IMR-90 (cell line): Measurements from ENCODE around the gene PTPRN2. TPM values are rescaled to one million over a fixed set of nuclear protein-coding genes. Genes with fewer than 3 reads are reported as not detected.

Experiments used
- ATAC-seq: fragments of 200-7000 bp; cut with Tn5 transposase; 2 replicates; pipeline ENCODE4 v1.9.1; 2020; ENCODE audit warnings: low read depth, mild to moderate bottlenecking, moderate library complexity
- BruUV-seq: library from RNA; stranded (reverse); fragments of 400-500 nt; replicated peaks from 2 replicates; lab custom pipeline; 2021; lab: Mats Ljungman, UMichigan
- CTCF ChIA-PET: fragments of 300-600 bp; formaldehyde crosslinking; extraction: SDS; loops from one replicate; lab custom pipeline; 2021; ENCODE audit warnings: antibody characterized with exemption; lab: Yijun Ruan, JAX
- POLR2A ChIA-PET: fragments of 300-600 bp; sonication (Branson Sonifier 250); formaldehyde crosslinking; loops from one replicate; lab custom pipeline; 2022; ENCODE audit warnings: antibody characterized with exemption; ENCODE audit not compliant: unreplicated experiment; lab: Charles Lee
- DNase-seq: peaks from one replicate; pipeline ENCODE4 v3.0.0; 2013
- H2AFZ ChIP-seq: replicated peaks from 2 replicates; pipeline ENCODE3; 2013; ENCODE audit warnings: low read length, mild to moderate bottlenecking; ENCODE audit not compliant: poor library complexity
- H2AK5ac ChIP-seq: 2 replicates; pipeline ENCODE4 v1.6.1; 2013; ENCODE audit warnings: low read depth, low read length, inconsistent platforms
- H2AK9ac ChIP-seq: replicated peaks from 2 replicates; pipeline ENCODE3; 2013; ENCODE audit warnings: mild to moderate bottlenecking, low read depth, low read length, moderate library complexity; ENCODE audit not compliant: poor library complexity
- H2BK120ac ChIP-seq: 2 replicates; pipeline ENCODE4 v1.6.1; 2013; ENCODE audit warnings: low read depth, low read length, inconsistent platforms
- H2BK15ac ChIP-seq: 3 replicates; pipeline ENCODE4 v1.6.1; 2013; ENCODE audit warnings: low read depth, low read length, inconsistent platforms
- H2BK20ac ChIP-seq: 2 replicates; pipeline ENCODE4 v1.6.1; 2013; ENCODE audit warnings: low read depth, mild to moderate bottlenecking, inconsistent platforms, low read length, moderate library complexity
- H2BK5ac ChIP-seq: 2 replicates; pipeline ENCODE4 v1.6.1; 2013; ENCODE audit warnings: mild to moderate bottlenecking, low read depth, low read length, inconsistent platforms; ENCODE audit not compliant: poor library complexity, severe bottlenecking
- H3K14ac ChIP-seq: replicated peaks from 2 replicates; pipeline ENCODE4 v1.6.1; 2013; ENCODE audit warnings: low read depth, low read length, inconsistent platforms
- H3K18ac ChIP-seq: 2 replicates; pipeline ENCODE4 v1.6.1; 2013; ENCODE audit warnings: low read depth, low read length, control low read depth
- H3K23ac ChIP-seq: 2 replicates; pipeline ENCODE4 v1.6.1; 2013; ENCODE audit warnings: low read depth, low read length, inconsistent platforms
- H3K27ac ChIP-seq: 2 replicates; pipeline ENCODE4 v1.5.1; 2013; ENCODE audit warnings: mild to moderate bottlenecking, control low read depth, low read length; ENCODE audit not compliant: insufficient read depth
- H3K27me3 ChIP-seq: 2 replicates; pipeline ENCODE4 v1.6.1; 2013; ENCODE audit warnings: low read length; ENCODE audit not compliant: control insufficient read depth, insufficient read depth
- H3K36me3 ChIP-seq: 2 replicates; pipeline ENCODE4 v1.6.1; 2013; ENCODE audit warnings: low read length, mixed read lengths; ENCODE audit not compliant: control insufficient read depth, insufficient read depth
- H3K4ac ChIP-seq: 2 replicates; pipeline ENCODE4 v1.6.1; 2013; ENCODE audit warnings: low read depth, low read length, inconsistent platforms
- H3K4me1 ChIP-seq: 2 replicates; pipeline ENCODE4 v1.6.1; 2013; ENCODE audit warnings: low read length, mixed read lengths; ENCODE audit not compliant: control insufficient read depth, insufficient read depth
- H3K4me2 ChIP-seq: 2 replicates; pipeline ENCODE4 v1.6.1; 2013; ENCODE audit warnings: low read depth, mild to moderate bottlenecking, control low read depth, low read length, moderate library complexity
- H3K4me3 ChIP-seq: 2 replicates; pipeline ENCODE4 v1.5.1; 2013; ENCODE audit warnings: low read depth, mild to moderate bottlenecking, control low read depth, low read length, moderate library complexity; ENCODE audit not compliant: insufficient read depth
- H3K56ac ChIP-seq: 2 replicates; pipeline ENCODE4 v1.6.1; 2013; ENCODE audit warnings: low read length, inconsistent platforms; ENCODE audit not compliant: insufficient read depth; ENCODE audit errors: extremely low read depth
- H3K79me1 ChIP-seq, 2 experiments: 2 replicates each; pipeline ENCODE4 v1.6.1; 2013; ENCODE audit warnings: low read length in 2 of 2, inconsistent platforms in 1 of 2, low read depth in 1 of 2
- H3K9ac ChIP-seq: 2 replicates; pipeline ENCODE4 v1.6.1; 2013; ENCODE audit warnings: low read depth, low read length, control low read depth
- H3K9me1 ChIP-seq: 2 replicates; pipeline ENCODE4 v1.6.1; 2013; ENCODE audit warnings: low read length, inconsistent platforms; ENCODE audit not compliant: insufficient read depth
- H3K9me3 ChIP-seq: 2 replicates; pipeline ENCODE4 v1.6.1; 2013; ENCODE audit warnings: low read length; ENCODE audit not compliant: control insufficient read depth, insufficient read depth
- H4K20me1 ChIP-seq: 2 replicates; pipeline ENCODE4 v1.6.1; 2013; ENCODE audit warnings: low read length, inconsistent platforms; ENCODE audit not compliant: insufficient read depth
- H4K5ac ChIP-seq: 2 replicates; pipeline ENCODE4 v1.6.1; 2013; ENCODE audit warnings: mild to moderate bottlenecking, low read depth, low read length, control low read depth
- H4K8ac ChIP-seq, 2 experiments: 2 replicates each; pipeline ENCODE4 v1.6.1; 2013; ENCODE audit warnings: low read depth in 2 of 2, low read length in 2 of 2, control low read depth in 1 of 2, inconsistent platforms in 1 of 2
- H4K91ac ChIP-seq: 2 replicates; pipeline ENCODE4 v1.6.1; 2013; ENCODE audit warnings: low read depth, low read length, inconsistent platforms; ENCODE audit not compliant: insufficient read depth
- BHLHE40 ChIP-seq: fragments of 150-350 bp; IDR thresholded peaks from 2 replicates; pipeline ENCODE4 v1.6.1; 2016; ENCODE audit warnings: mild to moderate bottlenecking, low read depth, low read length
- CEBPB ChIP-seq: IDR thresholded peaks from 2 replicates; pipeline ENCODE4 v1.6.1; 2012; ENCODE audit warnings: low read depth, low read length, improper control_type of control experiment
- CHD1 ChIP-seq: IDR thresholded peaks from 2 replicates; pipeline ENCODE4 v1.6.1; 2012; ENCODE audit warnings: low read depth, low read length, improper control_type of control experiment
- ELK1 ChIP-seq: fragments of 150-350 bp; IDR thresholded peaks from 2 replicates; pipeline ENCODE4 v1.6.1; 2016; ENCODE audit warnings: low read depth, mild to moderate bottlenecking, low read length, moderate library complexity, borderline replicate concordance
- FOS ChIP-seq: fragments of 150-350 bp; IDR thresholded peaks from 2 replicates; pipeline ENCODE4 v1.6.1; 2016; ENCODE audit warnings: low read depth, low read length
- MAFK ChIP-seq: IDR thresholded peaks from 2 replicates; pipeline ENCODE4 v1.6.1; 2012; ENCODE audit warnings: low read depth, low read length, improper control_type of control experiment
- MAZ ChIP-seq: IDR thresholded peaks from 2 replicates; pipeline ENCODE4 v1.6.1; 2012; ENCODE audit warnings: low read depth, mild to moderate bottlenecking, low read length, improper control_type of control experiment, moderate library complexity, borderline replicate concordance
- MXI1 ChIP-seq: IDR thresholded peaks from 2 replicates; pipeline ENCODE4 v1.6.1; 2012; ENCODE audit warnings: low read depth, mild to moderate bottlenecking, low read length, moderate library complexity, borderline replicate concordance
- NFE2L2 ChIP-seq: fragments of 150-350 bp; IDR thresholded peaks from 2 replicates; pipeline ENCODE4 v1.6.1; 2016; ENCODE audit warnings: low read depth, mild to moderate bottlenecking, low read length
- POLR2A ChIP-seq: IDR thresholded peaks from 2 replicates; pipeline ENCODE4 v1.6.1; 2012; ENCODE audit warnings: mild to moderate bottlenecking, low read depth, low read length
- RAD21 ChIP-seq: IDR thresholded peaks from 2 replicates; pipeline ENCODE4 v1.6.1; 2012; ENCODE audit warnings: low read length, improper control_type of control experiment
- RCOR1 ChIP-seq: IDR thresholded peaks from 2 replicates; pipeline ENCODE4 v1.6.1; 2012; ENCODE audit warnings: mild to moderate bottlenecking, low read length, improper control_type of control experiment; ENCODE audit not compliant: insufficient replicate concordance
- RFX5 ChIP-seq: IDR thresholded peaks from 2 replicates; pipeline ENCODE4 v1.8.0; 2012; ENCODE audit warnings: low read depth, mild to moderate bottlenecking, low read length, moderate library complexity
- SMC3 ChIP-seq: fragments of 150-350 bp; IDR thresholded peaks from 2 replicates; pipeline ENCODE4 v1.6.1; 2016; ENCODE audit warnings: low read depth, mild to moderate bottlenecking, antibody characterized with exemption, low read length, moderate library complexity
- USF2 ChIP-seq: fragments of 150-350 bp; IDR thresholded peaks from 2 replicates; pipeline ENCODE4 v1.6.1; 2017; ENCODE audit warnings: mild to moderate bottlenecking, antibody characterized with exemption, low read length, low read depth
- WGBS, 2 experiments: methylation state at CpG; one replicate each; pipeline versions ENCODE4 v1.1.5 to v1.1.7; 2013; ENCODE audit warnings: missing lambda C conversion rate in 2 of 2; ENCODE audit not compliant: insufficient read length in 1 of 2; ENCODE audit errors: extremely low coverage in 2 of 2; 5-methylcytosine and 5-hydroxymethylcytosine counted together
- dilution Hi-C: fragments of 300-500 bp; cut with HindIII; formaldehyde crosslinking; loops from one replicate; pipeline ENCODE4 v1.14.3; 2018; ENCODE audit warnings: low sequenced_read_pairs; ENCODE audit not compliant: unreplicated experiment
- in situ Hi-C: fragments of 300-500 bp; cut with MboI; formaldehyde crosslinking; loops from 3 replicates; pipeline ENCODE4 v1.14.3; 2019; ENCODE audit warnings: low sequenced_read_pairs, inconsistent platforms, mixed read lengths
- intact Hi-C: fragments of 100-400 bp; cut with micrococcal nuclease; formaldehyde crosslinking; loops from 2 replicates; pipeline ENCODE4 v1.10.0; 2022
- polyA plus RNA-seq, 3 experiments: library from polyadenylated mRNA; depleted of rRNA; stranded (reverse); fragments of >200 nt; gene quantifications; 2 replicates each; pipeline ENCODE4 v1.2.3, GENCODE V29; 2012; ENCODE audit warnings: low replicate concordance in 1 of 3
- total RNA-seq: library from RNA; depleted of rRNA; stranded (reverse); fragments of >200 nt; gene quantifications from 2 replicates; pipeline ENCODE4 v1.2.3, GENCODE V29; 2012
- TF ChIP-seq, protein P1 (sequence below): conservative IDR thresholded peaks from 2 replicates; pipeline ENCODE4 v1.5.1; 2012; ENCODE audit warnings: mild to moderate bottlenecking, low read depth, low read length, improper control_type of control experiment

Gene PTPRN2
- total and polyA plus RNA-seq, 2 of the 4 experiments (the other 2 are of a cell fraction): 0.03 TPM; not detected in 1

GRCh38 chr7:158474488-158474887, 113.1 kb downstream of the PTPRN2 start:
- ATAC-seq (no peak), DNase-seq (no peak)
- Histone ChIP-seq H2AK9ac (no peak overlapping the region), H2BK20ac (no peak overlapping the region), H3K4ac (no peak overlapping the region), H2AK5ac (no peak overlapping the region), H3K79me1 (no peaks in the 10 kb centered on the region), H4K5ac (no peak overlapping the region), H3K27me3 (no peaks in the 10 kb centered on the region), H3K4me3 (no peak overlapping the region), H3K18ac (no peak overlapping the region), H3K9me3 (peaks cover 56% of the 10 kb centered on the region), H4K20me1 (no peaks in the 10 kb centered on the region), H3K27ac (no peak overlapping the region), H2BK120ac (no peak overlapping the region), H3K9ac (no peak overlapping the region), H2AFZ (no peak overlapping the region), H3K23ac (no peak overlapping the region), H3K4me1 (no peaks in the 10 kb centered on the region), H2BK5ac (no peak overlapping the region), H3K56ac (no peak overlapping the region), H3K4me2 (no peak overlapping the region), H4K91ac (no peak overlapping the region), H2BK15ac (no peak overlapping the region), H3K36me3 (no peaks in the 10 kb centered on the region), H3K9me1 (no peaks in the 10 kb centered on the region), H3K14ac (no peak overlapping the region), H4K8ac (no peak overlapping the region)
- 62% methylated on average over 7 of the region's 16 CpGs; no CpG with 5 or more reads in 1 of the 2 experiments for WGBS, 2 experiments
- ChIA-PET CTCF (no interaction called here), POLR2A (no interaction called here)
- BruUV-seq: no TSS peak
- dilution Hi-C loops: no loop called here
- TF ChIP-seq USF2: no peak
- no peak for TF ChIP-seq RAD21
- TF ChIP-seq MXI1: no peak
- TF ChIP-seq FOS: no peak
- no peak for TF ChIP-seq SMC3
- no peak for TF ChIP-seq MAZ
- no peak for TF ChIP-seq MAFK
- TF ChIP-seq CEBPB: no peak
- no peak for TF ChIP-seq RCOR1
- TF ChIP-seq POLR2A: no peak
- no peak for TF ChIP-seq RFX5
- TF ChIP-seq BHLHE40: no peak
- no peak for TF ChIP-seq CHD1
- TF ChIP-seq ELK1: no peak
- no peak for TF ChIP-seq NFE2L2
- TF ChIP-seq, protein P1, sequence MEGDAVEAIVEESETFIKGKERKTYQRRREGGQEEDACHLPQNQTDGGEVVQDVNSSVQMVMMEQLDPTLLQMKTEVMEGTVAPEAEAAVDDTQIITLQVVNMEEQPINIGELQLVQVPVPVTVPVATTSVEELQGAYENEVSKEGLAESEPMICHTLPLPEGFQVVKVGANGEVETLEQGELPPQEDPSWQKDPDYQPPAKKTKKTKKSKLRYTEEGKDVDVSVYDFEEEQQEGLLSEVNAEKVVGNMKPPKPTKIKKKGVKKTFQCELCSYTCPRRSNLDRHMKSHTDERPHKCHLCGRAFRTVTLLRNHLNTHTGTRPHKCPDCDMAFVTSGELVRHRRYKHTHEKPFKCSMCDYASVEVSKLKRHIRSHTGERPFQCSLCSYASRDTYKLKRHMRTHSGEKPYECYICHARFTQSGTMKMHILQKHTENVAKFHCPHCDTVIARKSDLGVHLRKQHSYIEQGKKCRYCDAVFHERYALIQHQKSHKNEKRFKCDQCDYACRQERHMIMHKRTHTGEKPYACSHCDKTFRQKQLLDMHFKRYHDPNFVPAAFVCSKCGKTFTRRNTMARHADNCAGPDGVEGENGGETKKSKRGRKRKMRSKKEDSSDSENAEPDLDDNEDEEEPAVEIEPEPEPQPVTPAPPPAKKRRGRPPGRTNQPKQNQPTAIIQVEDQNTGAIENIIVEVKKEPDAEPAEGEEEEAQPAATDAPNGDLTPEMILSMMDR: no peak
- in situ Hi-C loops: no loop called here
- intact Hi-C loops: no loop called here
